ENCODE measurements around the gene YAE1.

- no peak for TF ChIP-seq CTCF (IDR thresholded peaks at IDR 0.05; ENCODE audit: poor library complexity)
- no peak for TF ChIP-seq EZH2 (IDR thresholded peaks at IDR 0.05; ENCODE audit: borderline replicate concordance)
- TF ChIP-seq EZH2phosphoT487 (IDR thresholded peaks at IDR 0.05; ENCODE audit: low read depth, severe bottlenecking, unreplicated experiment): no peak
These were observed 21.2 kb downstream of the YAE1 start for GRCh38 chr7:39587393-39587792.
